Progenitor cell of endocrine pancreas (in vitro differentiated cells): ENCODE results near the gene SULT6B1. TPM values are rescaled to one million over a fixed set of nuclear protein-coding genes. Genes with fewer than 3 reads are reported as not detected.

Source experiments
- DNase-seq: peaks from one replicate; pipeline ENCODE4 v3.0.0; 2021; ENCODE audit warnings: low spot score; ENCODE audit not compliant: unreplicated experiment
- H3K27ac Mint-ChIP-seq: 2 replicates; pipeline ENCODE4 v1.8.0; 2021; ENCODE audit warnings: mild to moderate bottlenecking, moderate library complexity, mixed read lengths
- H3K27me3 Mint-ChIP-seq: 2 replicates; pipeline ENCODE4 v1.8.0; 2021; ENCODE audit warnings: mixed read lengths
- H3K36me3 Mint-ChIP-seq: 2 replicates; pipeline ENCODE4 v1.8.0; 2022; ENCODE audit warnings: mixed read lengths; ENCODE audit not compliant: insufficient read depth
- H3K4me1 Mint-ChIP-seq: 2 replicates; pipeline ENCODE4 v1.8.0; 2021; ENCODE audit warnings: low read depth, mixed read lengths
- H3K4me3 Mint-ChIP-seq: 2 replicates; pipeline ENCODE4 v1.8.0; 2021; ENCODE audit warnings: low read depth, mild to moderate bottlenecking, moderate library complexity, mixed read lengths
- H3K9me3 Mint-ChIP-seq: 2 replicates; pipeline ENCODE4 v1.8.0; 2021; ENCODE audit warnings: low read depth, mixed read lengths
- long read RNA-seq: library from polyadenylated mRNA; unstranded; transcript quantifications from one replicate; pipeline ENCODE4 v2.0.0, GENCODE V29; 2020
- total RNA-seq: library from RNA; stranded (reverse); gene quantifications from 2 replicates; pipeline ENCODE4 v1.2.1, GENCODE V29; 2021
- TF ChIP-seq, protein P1 (sequence below): fragments of 200-600 bp; sonication (generic); IDR thresholded peaks from one replicate; pipeline ENCODE4 v1.5.0; 2021; ENCODE audit warnings: antibody characterized with exemption, mild to moderate bottlenecking; ENCODE audit not compliant: unreplicated experiment

The SULT6B1 gene, protein sequence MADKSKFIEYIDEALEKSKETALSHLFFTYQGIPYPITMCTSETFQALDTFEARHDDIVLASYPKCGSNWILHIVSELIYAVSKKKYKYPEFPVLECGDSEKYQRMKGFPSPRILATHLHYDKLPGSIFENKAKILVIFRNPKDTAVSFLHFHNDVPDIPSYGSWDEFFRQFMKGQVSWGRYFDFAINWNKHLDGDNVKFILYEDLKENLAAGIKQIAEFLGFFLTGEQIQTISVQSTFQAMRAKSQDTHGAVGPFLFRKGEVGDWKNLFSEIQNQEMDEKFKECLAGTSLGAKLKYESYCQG
- not detected in 2 replicates for total RNA-seq
- long read RNA-seq: 0 reads

DNA sequence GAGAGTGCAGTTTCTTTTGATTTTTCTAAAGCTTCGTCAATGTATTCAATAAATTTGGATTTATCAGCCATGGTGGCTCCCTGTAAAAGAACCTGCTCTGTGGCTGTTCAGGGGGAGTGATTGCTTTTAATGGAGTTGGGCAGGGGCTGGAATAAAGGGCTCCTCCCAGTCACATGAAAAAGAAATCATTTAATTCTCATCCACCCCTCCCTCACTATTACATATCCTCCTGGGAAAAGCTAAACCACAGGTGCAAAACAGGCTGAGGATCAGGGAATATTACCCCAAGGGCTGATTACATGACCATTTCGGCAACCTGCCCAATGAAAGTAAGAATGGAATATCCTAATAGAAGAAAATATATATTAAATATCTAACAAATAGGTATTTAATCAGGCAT is at the start of gene SULT6B1:
TSS of gene SULT6B1 (minus strand) at position 101 of the 400 bp plus-strand sequence. CDS start at position 71, 30 bp downstream.
- TF ChIP-seq, protein P1, sequence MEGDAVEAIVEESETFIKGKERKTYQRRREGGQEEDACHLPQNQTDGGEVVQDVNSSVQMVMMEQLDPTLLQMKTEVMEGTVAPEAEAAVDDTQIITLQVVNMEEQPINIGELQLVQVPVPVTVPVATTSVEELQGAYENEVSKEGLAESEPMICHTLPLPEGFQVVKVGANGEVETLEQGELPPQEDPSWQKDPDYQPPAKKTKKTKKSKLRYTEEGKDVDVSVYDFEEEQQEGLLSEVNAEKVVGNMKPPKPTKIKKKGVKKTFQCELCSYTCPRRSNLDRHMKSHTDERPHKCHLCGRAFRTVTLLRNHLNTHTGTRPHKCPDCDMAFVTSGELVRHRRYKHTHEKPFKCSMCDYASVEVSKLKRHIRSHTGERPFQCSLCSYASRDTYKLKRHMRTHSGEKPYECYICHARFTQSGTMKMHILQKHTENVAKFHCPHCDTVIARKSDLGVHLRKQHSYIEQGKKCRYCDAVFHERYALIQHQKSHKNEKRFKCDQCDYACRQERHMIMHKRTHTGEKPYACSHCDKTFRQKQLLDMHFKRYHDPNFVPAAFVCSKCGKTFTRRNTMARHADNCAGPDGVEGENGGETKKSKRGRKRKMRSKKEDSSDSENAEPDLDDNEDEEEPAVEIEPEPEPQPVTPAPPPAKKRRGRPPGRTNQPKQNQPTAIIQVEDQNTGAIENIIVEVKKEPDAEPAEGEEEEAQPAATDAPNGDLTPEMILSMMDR: no peak
- no peak for DNase-seq
- Mint-ChIP-seq H3K27ac (no peak within 1 kb of the TSS), H3K27me3 (peaks cover 12% of the 10 kb centered on the region), H3K36me3 (no peaks in the 10 kb centered on the region), H3K4me3 (no peak within 1 kb of the TSS), H3K4me1 (no peaks in the 10 kb centered on the region), H3K9me3 (no peaks in the 10 kb centered on the region)

DNA sequence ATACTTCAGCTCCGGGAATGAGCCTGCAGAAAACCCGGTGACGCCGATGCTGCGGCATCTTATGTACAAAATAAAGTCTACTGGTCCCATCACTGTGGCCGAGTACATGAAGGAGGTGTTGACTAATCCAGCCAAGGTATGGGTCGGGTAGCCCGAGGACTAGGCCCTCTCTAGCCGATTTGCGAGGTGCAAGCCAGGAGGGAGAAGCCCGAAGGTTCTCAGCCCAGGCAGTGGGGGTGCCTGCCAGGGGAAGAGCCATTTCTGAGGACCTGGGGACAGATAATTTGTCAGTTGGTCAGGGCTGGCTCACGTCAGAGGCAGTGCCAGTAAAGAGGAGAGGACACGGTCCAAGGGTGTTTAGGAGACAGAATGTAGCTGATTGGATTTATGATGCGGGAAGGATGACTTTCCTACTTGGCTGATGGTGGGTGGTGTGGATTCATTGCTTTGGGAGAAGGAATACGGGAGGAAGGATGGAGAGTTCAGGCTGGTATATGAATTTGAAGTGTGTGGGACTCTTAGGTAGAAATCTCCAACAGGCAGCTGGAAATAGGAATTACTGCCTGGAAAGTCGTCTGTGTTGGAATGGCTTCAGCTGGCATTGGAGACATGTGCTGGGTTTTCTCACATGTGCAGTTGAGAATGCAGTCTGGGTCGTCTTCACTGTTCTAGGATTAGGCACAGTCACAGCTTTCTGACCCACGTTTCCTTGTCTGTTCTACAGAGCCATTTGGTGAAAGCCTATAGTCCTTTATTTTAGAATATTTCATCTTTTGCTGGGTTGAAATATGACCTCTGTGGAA is 43.9 kb upstream of the SULT6B1 start:
- Mint-ChIP-seq H3K27ac (no peak overlapping the region), H3K9me3 (no peaks in the 10 kb centered on the region), H3K36me3 (peaks cover 13% of the 10 kb centered on the region), H3K4me1 (peaks cover 4% of the 10 kb centered on the region), H3K4me3 (no peak overlapping the region), H3K27me3 (no peaks in the 10 kb centered on the region)
- DNase-seq: no peak
- TF ChIP-seq, protein P1: no peak

DNA sequence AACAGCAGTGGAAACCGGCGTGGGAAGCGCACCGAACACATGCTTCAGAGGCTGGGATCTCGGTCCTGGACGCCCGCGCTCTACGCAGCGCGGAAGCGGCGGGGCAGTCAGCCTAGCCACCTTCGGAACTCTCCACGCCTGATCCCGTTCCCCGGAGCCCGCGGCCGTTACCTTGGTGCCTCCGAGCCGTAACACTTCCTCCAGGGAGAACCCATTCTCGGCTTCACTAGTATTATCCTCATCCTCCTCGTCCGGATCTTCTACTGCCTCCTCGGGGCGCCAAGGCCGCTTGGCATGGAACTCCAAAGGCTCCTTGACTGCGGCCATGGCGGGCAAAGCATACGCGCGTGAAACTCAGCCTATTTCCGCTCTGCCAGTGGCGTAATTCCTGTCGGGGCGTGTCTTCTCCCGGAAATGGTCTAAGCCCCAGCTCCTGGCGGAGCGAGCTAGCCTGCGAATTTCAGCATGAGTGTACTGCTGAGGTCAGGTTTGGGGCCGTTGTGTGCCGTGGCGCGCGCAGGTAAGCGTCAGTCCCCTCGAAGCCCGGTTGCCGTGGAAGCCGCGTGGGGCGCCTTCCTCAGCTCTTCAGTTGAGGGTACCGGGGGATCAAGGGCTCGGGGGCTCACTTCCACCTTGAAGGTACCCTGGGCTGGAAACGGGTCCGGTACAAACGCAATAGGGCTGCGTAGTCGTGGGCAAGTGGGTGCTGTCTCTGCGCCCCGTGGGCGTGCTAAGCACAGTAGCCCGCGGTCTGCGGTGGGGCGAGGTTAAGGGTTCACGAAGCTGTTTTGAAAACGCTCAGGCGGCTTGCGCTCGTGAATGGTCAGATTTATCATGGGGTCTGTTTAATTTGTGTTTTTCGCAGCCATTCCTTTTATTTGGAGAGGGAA is 43.0 kb upstream of the SULT6B1 start, which contains the start of the genes CEBPZ and NDUFAF7:
TSS of gene CEBPZ (minus strand) at position 356 of the 890 bp plus-strand sequence. CDS start at position 327, 29 bp downstream.
TSS of gene NDUFAF7 (plus strand) at position 418 of the 890 bp plus-strand sequence. CDS start at position 466, 48 bp downstream.
- peaks cover 13% of the 10 kb centered on the region for H3K36me3 Mint-ChIP-seq
- peak; percentile 68 for DNase-seq
- no peak within 1 kb of the TSS for H3K4me3 Mint-ChIP-seq
- no peak within 1 kb of the TSS for H3K27ac Mint-ChIP-seq
- no peaks in the 10 kb centered on the region for H3K27me3 Mint-ChIP-seq
- peaks cover 7% of the 10 kb centered on the region for H3K4me1 Mint-ChIP-seq
- no peaks in the 10 kb centered on the region for H3K9me3 Mint-ChIP-seq
- TF ChIP-seq, protein P1: no peak

DNA sequence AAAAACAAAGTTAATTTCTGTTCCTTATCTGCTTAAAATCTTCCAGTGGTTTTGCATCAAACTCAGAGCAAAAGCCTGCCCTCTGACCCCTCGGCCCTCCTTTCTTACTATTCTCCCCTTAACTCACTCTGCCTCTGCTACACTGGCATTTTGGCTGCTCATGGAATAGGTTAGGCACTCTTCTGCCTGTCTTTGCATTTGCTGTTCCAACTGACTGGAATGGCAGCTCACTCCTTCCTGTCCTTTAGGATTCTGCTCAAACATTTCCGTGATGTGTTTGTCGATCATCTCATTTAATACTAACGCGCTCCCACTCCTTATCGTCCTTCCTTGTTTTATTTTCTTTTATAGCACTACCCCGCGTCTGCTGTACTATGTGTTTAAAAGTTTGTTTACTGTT is 42.1 kb upstream of the SULT6B1 start:
- no peak for DNase-seq

More for the DNA sequence above, 42.1 kb upstream of the SULT6B1 start:
- Mint-ChIP-seq H3K27me3 (no peaks in the 10 kb centered on the region), H3K9me3 (no peaks in the 10 kb centered on the region), H3K36me3 (peaks cover 10% of the 10 kb centered on the region), H3K4me3 (no peak overlapping the region), H3K27ac (no peak overlapping the region), H3K4me1 (peaks cover 13% of the 10 kb centered on the region)
- TF ChIP-seq, protein P1: no peak
